Raji (cell line): Measurements from ENCODE around the gene MYO3B.

Experiments
- POLR2A ChIP-seq: IDR thresholded peaks from 2 replicates; pipeline ENCODE4 v1.6.1; 2011; ENCODE audit warnings: low read depth, low read length, control low read depth; ENCODE audit not compliant: insufficient read depth

MYO3B gene

DNA sequence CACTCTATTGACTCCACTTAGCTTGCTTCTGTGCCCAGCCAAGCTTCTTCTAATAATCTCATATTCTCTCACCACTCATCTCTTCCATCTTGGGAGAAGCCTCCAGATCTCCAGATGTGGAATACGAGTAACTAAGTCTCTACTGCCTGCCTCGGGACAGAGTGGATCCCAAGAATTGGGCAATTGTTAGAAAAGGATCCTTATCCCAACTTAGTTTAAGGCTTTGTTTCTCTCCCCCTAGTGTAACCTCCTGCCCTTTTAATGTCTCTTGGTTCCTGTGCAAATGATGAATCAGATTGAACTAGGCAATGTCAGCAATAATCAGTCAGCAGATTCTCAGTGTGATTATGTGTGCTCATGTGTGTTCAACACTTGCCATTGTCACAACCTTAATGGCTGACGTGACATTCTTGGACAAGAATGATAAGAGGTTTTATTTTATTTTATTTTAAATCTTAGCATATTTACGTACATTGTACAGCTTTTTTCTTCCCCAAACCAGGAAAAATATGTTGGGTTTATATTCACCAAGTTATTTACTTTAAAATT lies 59.7 kb downstream of the MYO3B start:
- TF ChIP-seq POLR2A: no peak

DNA sequence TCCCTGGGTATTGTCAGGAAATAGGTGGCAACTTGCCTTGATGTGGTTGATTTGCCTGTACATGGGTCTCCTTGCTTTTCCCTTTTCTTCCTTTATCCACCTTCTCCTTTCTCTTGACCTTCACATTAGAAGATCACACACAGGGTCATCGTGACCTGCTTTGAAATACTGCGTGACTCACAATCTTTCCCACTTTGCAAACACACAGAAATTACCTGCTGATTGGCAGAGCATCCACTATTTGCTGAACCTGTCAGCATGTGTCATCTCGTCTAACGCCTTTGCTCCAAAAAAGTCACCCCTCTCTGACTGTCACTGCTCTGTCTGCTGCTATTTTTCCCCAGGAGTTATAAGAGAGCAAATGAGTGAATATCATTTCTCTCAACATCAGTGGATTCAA lies 60.8 kb downstream of the MYO3B start:
- TF ChIP-seq POLR2A: no peak

DNA sequence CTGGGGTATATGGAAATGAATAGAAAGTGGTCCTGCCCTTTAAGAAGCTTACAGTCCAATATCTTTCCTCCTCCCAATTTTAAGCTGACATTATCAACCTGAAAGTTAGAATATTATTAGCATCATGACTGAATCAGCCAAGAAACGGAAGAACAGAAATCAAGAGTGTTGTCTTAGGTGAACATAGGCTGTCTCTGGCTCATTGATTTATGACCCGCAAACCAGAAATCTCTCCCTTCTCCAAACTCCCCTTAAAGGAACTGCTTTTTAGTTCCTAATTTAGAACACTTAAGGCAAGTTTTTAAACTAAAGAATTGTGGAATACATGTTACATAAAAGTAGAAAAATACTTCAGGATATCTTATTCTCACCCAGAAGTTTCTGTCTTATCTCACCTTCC lies 62.7 kb downstream of the MYO3B start:
- no peak for TF ChIP-seq POLR2A

DNA sequence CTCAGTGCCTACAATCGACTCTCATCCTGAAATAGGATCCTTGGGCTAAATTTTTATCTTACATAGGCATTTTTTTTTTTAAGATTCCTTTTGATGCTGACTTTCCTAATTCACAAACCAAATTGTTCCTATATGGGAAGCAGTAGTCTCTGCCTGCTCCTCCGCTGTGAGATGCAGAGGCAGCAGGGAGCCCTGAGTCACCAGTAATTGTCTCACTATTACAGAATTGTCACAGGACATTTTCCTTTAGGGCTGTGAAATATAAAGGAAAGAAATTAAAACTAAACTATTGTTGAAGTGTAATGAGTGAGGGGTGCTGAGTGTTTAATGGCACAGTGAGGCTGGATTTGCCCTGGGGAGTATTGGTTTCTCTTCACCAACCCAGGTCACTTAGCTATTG lies 63.8 kb downstream of the MYO3B start:
- no peak for TF ChIP-seq POLR2A

DNA sequence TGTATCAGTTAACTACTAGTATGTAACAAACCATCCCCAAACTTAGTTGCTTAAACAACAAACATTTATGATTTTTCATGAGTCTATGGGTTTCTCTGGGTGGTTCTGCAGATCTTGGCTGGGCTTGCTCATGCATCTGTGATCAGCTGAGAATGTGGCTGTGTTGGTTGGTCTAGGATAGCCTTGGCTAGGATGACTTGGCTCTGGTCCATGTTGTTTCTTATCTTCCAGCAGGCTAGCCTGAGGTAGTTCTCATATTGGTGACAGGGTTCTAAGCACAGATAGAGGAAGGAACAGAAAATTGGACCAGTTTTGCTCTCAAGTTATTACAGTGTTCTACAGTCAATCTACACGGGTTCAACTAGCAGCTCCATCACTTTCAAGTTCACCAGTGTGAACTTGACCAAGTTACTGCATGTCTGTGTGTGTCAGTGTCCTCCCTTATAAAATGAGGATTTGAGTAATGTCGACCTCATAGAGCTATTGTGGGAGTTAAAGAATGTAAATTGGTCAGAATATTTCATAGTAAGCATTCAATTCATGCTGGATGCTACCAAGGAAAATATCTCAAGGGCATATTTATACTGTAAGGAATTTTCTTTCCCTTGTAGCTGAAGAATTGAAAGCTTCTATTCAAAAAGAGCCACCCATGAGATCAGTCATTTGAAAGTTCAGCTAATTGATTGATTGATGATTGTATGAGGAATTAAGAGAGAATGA lies 65.3 kb downstream of the MYO3B start:
- no peak for TF ChIP-seq POLR2A

DNA sequence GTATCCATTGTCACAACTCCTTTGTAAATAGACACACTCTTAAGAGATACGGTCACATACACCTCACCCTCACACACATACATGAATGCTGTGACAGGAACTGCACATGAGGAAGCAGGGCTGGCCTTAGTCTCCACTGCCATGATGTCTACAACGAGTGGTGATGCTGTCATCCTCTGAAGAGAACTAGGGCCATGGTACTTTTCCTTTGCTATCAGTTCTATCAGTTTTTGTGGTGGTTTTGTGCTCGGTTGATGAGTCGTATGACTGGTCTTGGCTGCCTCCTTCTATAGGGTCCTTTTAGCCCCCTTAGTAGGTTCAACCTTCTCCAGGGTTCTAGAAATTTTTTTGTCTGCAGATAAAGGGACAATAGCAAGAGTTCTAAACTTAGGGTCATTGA lies 66.0 kb downstream of the MYO3B start:
- TF ChIP-seq POLR2A: no peak

DNA sequence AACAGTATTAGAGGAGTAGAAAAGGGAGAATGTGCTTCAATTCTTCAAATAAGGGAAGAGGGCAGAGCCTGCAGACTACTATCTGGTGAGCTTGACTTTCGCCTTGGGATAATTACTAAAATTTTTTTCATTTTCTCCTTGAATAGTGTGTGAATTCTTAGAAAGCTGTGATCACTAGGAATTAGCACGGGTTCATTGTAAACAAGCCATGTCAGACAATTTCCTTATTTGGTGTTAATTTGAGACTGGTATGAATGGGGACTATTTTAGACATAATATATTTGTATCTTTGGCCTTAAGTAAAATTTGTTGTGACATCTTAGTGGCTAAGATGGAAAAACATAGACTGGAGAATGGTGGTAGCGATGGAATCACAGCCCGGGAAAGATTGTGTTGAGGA lies 66.6 kb downstream of the MYO3B start:
- no peak for TF ChIP-seq POLR2A

DNA sequence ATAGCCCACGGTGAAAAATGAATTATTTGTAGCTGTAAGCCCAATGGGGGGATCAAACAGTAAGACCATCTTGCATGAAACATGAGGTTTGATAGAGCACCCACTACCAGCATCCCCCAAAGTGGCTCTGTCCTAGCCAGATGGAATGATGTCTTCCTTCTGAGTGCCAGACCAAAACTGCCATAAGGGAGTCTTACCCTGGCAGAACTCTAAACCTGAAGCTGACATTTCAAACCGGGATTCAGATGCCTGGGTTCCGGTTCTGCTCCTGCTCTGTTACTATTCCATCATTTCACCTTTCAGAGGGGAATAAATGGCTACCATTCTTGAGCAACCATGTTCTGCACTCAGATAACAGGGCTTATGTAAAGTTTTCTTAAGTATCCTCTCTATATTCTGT lies 67.4 kb downstream of the MYO3B start:
- no peak for TF ChIP-seq POLR2A

DNA sequence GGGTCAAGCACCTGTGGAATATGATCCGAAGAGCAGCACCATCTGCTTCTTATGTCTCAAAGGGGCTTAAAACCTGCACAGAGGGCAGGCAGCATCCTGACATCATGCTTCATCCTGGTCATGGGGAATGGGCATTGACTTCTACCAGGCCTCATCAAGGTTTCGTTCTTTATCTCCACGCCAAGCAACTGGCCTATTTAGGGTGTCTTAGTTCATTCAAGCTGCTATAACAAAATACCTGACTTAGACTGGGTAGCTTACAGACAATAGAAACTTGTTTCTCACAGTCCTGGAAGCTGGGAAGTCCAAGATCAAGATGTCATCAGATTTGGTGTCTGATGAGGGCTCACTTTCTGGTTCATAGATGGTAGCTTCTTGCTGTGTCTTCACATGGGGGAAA lies 69.4 kb downstream of the MYO3B start:
- no peak for TF ChIP-seq POLR2A

DNA sequence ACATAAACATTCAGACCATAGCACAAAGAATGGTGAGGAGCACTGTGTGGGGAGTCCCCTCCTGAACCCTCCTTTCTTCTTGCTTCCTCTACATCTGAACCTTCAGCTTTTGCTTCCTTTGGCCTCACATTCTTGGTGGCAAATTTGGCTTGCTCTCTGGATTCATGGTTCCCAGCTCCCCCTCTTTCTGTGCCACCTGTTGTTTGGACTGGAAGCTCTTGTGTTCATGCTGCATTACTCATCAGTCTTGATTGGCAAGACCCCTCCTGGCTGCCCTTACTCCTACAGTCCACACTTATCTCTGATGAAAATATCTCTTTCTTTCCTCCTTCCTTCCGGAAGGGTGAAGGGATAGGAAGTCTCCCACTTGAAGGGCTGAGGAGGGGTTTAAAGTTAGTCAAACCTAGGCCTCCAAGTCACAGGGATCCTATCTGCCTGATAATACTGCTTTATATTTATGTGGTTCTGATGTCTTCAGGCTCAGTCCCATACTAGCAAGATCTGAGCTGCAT lies 70.0 kb downstream of the MYO3B start:
- TF ChIP-seq POLR2A: no peak

DNA sequence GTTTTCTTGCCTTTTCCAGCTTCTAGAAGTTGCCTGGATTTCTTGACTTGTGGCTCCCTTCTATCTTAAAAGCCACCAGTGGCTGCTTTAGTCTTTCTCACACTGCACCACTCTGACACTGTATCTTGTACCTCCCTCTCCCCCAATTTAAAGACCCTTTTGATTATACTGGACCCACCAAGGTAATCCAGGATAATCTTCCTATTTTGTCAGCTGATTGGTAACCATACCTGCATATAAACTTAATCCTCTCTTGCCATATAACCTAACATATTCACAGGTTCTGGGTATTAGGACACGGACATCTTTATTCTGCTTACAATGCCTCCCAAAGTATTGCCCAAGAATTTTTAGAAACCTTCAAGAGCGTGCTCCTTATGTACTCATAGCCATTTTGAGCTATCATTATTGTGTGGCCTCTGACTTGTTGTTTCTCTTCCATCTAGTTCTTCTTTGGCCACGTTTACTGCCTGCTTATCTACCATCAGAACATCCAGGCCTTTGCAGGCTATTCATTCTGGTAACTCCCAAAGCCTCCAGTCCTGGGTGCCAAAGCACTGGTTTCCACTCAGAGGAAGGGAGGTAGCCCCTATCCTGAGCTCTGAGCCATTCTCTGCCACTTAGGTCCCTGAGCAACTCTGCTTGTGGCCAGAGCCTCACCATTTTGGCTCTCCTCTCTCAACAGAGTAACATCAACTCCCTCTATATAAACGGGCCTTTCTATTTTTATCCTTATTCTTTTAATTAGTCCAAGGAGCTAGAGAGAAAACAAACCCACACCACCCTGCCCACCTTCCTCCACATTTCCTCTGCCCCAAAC lies 70.8 kb downstream of the MYO3B start:
- no peak for TF ChIP-seq POLR2A

DNA sequence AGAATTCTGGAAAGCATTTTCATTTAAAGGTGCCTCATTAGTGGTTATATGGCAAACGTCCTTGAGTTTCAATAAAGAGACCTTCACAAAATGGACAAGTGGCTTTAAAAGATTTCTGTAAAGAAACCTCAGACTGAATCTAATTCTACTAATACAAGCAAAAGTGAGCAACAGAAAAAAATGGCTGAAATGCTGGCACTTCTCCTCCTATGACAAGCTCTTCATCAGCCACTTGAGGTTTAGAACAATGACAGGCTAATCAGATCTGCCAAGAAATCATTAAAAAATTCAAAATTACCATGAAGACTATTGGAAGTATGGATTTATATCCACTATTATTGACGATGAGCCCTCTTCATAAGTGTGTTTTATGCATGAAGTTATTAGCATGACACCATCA lies 71.8 kb downstream of the MYO3B start:
- no peak for TF ChIP-seq POLR2A

DNA sequence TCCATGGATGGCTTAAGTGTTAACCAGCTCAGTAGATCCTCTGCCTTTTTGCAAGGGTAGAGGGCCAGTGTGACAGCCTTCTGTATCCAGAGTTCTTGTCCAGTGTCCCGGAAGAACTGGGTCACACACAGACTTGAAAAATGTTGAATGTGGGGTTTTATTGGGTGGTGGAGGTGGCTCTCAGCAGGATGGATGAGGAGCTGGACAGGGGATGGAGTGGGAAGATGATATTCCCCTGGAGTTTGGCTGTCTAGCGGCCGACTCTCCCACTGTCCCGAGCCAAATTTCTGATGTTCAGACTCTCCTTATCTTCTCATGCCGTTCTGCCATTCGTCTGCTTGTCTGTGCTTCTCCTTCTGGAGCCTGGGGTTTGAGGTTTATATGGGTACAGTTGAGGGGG lies 72.6 kb downstream of the MYO3B start:
- no peak for TF ChIP-seq POLR2A

DNA sequence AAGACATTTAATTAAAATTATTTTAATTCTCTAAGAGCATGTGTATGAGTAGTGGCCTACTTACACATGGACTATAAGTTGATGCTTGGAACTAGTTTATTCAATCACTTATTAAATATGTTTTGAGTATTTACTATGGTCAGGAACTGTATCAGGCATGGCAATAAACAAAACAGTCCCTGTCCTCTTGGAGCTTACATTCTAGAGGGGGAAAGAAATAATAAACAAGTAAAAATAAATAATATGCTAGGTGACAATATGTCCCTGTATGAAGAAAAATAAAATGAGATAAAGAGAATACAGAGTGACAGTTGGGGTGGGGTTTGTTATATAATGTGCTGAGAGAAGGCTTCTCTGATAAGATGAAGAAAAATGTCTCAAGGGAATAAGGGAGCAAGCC lies 74.5 kb downstream of the MYO3B start:
- TF ChIP-seq POLR2A: no peak

DNA sequence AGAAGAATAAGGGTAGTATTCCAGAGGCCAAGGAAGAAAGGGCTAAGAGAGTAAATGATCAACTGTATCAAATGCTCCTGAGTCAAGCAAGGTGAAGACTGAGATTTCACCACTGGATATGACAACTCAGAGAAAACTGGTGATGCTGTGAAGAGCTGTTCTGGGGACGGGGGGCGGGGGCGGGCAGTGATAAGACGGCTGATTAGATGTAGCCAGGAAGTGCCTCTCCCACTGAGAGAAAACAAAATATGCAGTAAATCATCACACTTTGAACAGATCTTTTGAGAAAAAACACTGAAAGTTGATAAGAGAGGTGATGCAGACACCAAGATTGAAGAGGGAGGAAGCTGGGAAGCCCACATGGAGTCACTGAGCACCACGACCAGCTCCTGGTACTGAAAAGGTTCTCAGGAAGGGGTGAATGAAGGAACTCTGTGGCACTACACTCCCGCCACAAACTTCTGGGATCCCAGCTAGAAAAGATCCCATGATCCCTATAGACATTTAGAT lies 75.8 kb downstream of the MYO3B start:
- TF ChIP-seq POLR2A: no peak

DNA sequence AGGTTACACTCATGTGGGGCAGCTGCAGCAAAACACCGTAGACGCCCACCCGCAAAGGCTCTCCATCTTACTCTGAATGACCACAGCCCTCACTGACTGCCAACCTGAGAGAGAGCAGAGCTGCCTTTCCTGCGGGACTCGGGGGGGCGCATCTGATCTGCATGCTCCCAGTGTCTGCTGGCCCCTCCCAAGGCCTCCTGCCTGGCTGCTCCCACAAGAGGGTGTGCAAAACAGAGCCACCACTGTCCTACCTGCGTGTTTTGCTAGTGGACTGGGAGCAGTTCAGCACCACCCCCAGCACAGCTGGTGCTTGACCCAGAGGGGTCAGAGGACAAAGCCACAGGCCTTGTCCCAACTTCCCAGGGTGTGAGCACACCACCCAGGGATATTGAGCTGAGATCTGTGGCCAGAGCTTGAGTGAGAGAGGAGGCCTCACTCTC lies 76.4 kb downstream of the MYO3B start:
- no peak for TF ChIP-seq POLR2A
